GM12878 (cell line): ENCODE results near the gene CRAMP1. TPM values are rescaled to one million over a fixed set of nuclear protein-coding genes. Genes with fewer than 3 reads are reported as not detected.

Source experiments
- ATAC-seq: fragments of 200-7000 bp; cut with Tn5 transposase; 3 replicates; pipeline ENCODE4 v1.9.1; 2020; ENCODE audit warnings: mild to moderate bottlenecking, moderate library complexity
- BruUV-seq: library from RNA; stranded (reverse); fragments of 400-500 nt; replicated peaks from 2 replicates; lab custom pipeline; 2021; lab: Mats Ljungman, UMichigan
- CTCF ChIA-PET: fragments of 300-600 bp; sonication (Branson Sonifier 250); formaldehyde crosslinking; extraction: SDS; loops from one replicate; lab custom pipeline; 2021; ENCODE audit warnings: inconsistent platforms; lab: Yijun Ruan, JAX
- POLR2A ChIA-PET: fragments of 350-600 bp; formaldehyde crosslinking; extraction: SDS; loops from one replicate; lab custom pipeline; 2021; ENCODE audit warnings: inconsistent platforms; lab: Charles Lee
- RAD21 ChIA-PET: fragments of 300-600 bp; sonication (Branson Sonifier 250); formaldehyde crosslinking; loops from one replicate; lab custom pipeline; 2023; ENCODE audit warnings: antibody characterized with exemption; ENCODE audit not compliant: unreplicated experiment; lab: Charles Lee
- SMC1A ChIA-PET: fragments of 300-600 bp; sonication (Branson Sonifier 250); formaldehyde crosslinking; loops from one replicate; lab custom pipeline; 2023; ENCODE audit not compliant: unreplicated experiment, uncharacterized antibody; lab: Charles Lee
- DNase-seq: peaks from one replicate; pipeline ENCODE4 v3.0.0-alpha.2; 2011; ENCODE audit warnings: low read depth, low spot score
- FAIRE-seq: peaks from 3 replicates; lab custom pipeline; 2011; peaks lifted over from hg19 to GRCh38; lab: Jason Lieb, UNC
- H2AFZ ChIP-seq: 2 replicates; pipeline ENCODE4 v1.6.0; 2011; ENCODE audit warnings: low read depth, low read length, control low read depth; ENCODE audit not compliant: control insufficient read depth
- H3K27ac ChIP-seq: 2 replicates; pipeline ENCODE4 v1.5.1; 2011; ENCODE audit warnings: control low read depth; ENCODE audit not compliant: control insufficient read depth, insufficient read depth
- H3K27me3 ChIP-seq, 2 experiments: replicated peaks in 1 of 2; 2 replicates each; pipeline versions ENCODE4 v1.6.0 to v1.6.1; 2011; ENCODE audit warnings: low read length in 1 of 2; ENCODE audit not compliant: control insufficient read depth in 2 of 2, insufficient read depth in 2 of 2
- H3K36me3 ChIP-seq, 2 experiments: 2 replicates each; pipeline ENCODE4 v1.5.1; 2011; ENCODE audit warnings: low read length in 1 of 2; ENCODE audit not compliant: control insufficient read depth in 2 of 2, insufficient read depth in 2 of 2
- H3K4me1 ChIP-seq: 2 replicates; pipeline ENCODE4 v1.6.1; 2011; ENCODE audit warnings: mild to moderate bottlenecking, low read length, moderate library complexity, mixed read lengths; ENCODE audit not compliant: control insufficient read depth, insufficient read depth
- H3K4me2 ChIP-seq: 2 replicates; pipeline ENCODE4 v1.6.0; 2011; ENCODE audit warnings: control low read depth; ENCODE audit not compliant: control insufficient read depth, insufficient read depth
- H3K4me3 ChIP-seq: fragments of 200-600 bp; sonication (generic); 2 replicates; pipeline ENCODE4 v1.5.1; 2016
- H3K79me2 ChIP-seq: 2 replicates; pipeline ENCODE4 v1.6.0; 2011; ENCODE audit warnings: low read length; ENCODE audit not compliant: control insufficient read depth, insufficient read depth
- H3K9ac ChIP-seq: 2 replicates; pipeline ENCODE4 v1.8.0; 2011; ENCODE audit warnings: low read length, control low read depth, mixed read lengths; ENCODE audit not compliant: control insufficient read depth, insufficient read depth
- H3K9me3 ChIP-seq: replicated peaks from 3 replicates; pipeline ENCODE4 v1.5.1; 2011; ENCODE audit warnings: mild to moderate bottlenecking, low read length; ENCODE audit not compliant: control insufficient read depth, insufficient read depth
- H4K20me1 ChIP-seq: 2 replicates; pipeline ENCODE4 v1.6.0; 2011; ENCODE audit not compliant: control insufficient read depth, insufficient read depth
- ATF7 ChIP-seq: fragments of 450-650 bp; IDR thresholded peaks from 2 replicates; pipeline ENCODE4 v1.6.1; 2016; ENCODE audit warnings: low read depth, mild to moderate bottlenecking
- BCL11A ChIP-seq: IDR thresholded peaks from 2 replicates; pipeline ENCODE4 v1.6.1; 2011; ENCODE audit warnings: low read depth, low read length
- CEBPZ ChIP-seq: fragments of 150-350 bp; IDR thresholded peaks from 2 replicates; pipeline ENCODE4 v1.6.1; 2016; ENCODE audit warnings: low read depth, low read length
- EED ChIP-seq: sonication (generic); IDR thresholded peaks from 2 replicates; pipeline ENCODE4 v1.6.1; 2016; ENCODE audit warnings: antibody characterized with exemption, low read depth
- FOXM1 ChIP-seq: IDR thresholded peaks from 2 replicates; pipeline ENCODE4 v1.6.1; 2012; ENCODE audit warnings: low read depth, mild to moderate bottlenecking, inconsistent platforms, low read length, moderate library complexity
- GATAD2B ChIP-seq: fragments of 450-650 bp; conservative IDR thresholded peaks from 2 replicates; pipeline ENCODE4 v1.6.1; 2017; ENCODE audit warnings: low read depth, mild to moderate bottlenecking, moderate library complexity
- IRF4 ChIP-seq: IDR thresholded peaks from 2 replicates; pipeline ENCODE4 v1.6.1; 2011; ENCODE audit warnings: low read depth, low read length
- JUNB ChIP-seq: IDR thresholded peaks from 2 replicates; pipeline ENCODE4 v1.6.1; 2016; ENCODE audit warnings: antibody characterized with exemption, mild to moderate bottlenecking
- NFIC ChIP-seq: IDR thresholded peaks from 2 replicates; pipeline ENCODE4 v1.6.1; 2012; ENCODE audit warnings: low read depth, mild to moderate bottlenecking, inconsistent platforms, low read length, moderate library complexity
- NKRF ChIP-seq: fragments of 450-650 bp; conservative IDR thresholded peaks from 2 replicates; pipeline ENCODE4 v1.6.1; 2017; ENCODE audit warnings: mild to moderate bottlenecking, moderate library complexity
- RELB ChIP-seq: fragments of 450-650 bp; IDR thresholded peaks from 2 replicates; pipeline ENCODE4 v1.6.1; 2017; ENCODE audit warnings: low read depth, mild to moderate bottlenecking, moderate library complexity
- RUNX3 ChIP-seq: IDR thresholded peaks from 2 replicates; pipeline ENCODE4 v1.6.1; 2012; ENCODE audit warnings: low read length, inconsistent platforms
- SKIL ChIP-seq: fragments of 450-650 bp; IDR thresholded peaks from 2 replicates; pipeline ENCODE4 v1.6.1; 2017; ENCODE audit warnings: mild to moderate bottlenecking, low read depth, inconsistent platforms; ENCODE audit not compliant: poor library complexity, severe bottlenecking
- SRF ChIP-seq, 2 experiments: IDR thresholded peaks; 2 replicates each; pipeline ENCODE4 v1.6.1; 2011; ENCODE audit warnings: low read depth in 2 of 2, low read length in 2 of 2, mild to moderate bottlenecking in 1 of 2, moderate library complexity in 1 of 2
- WGBS: methylation state at CpG from one replicate; pipeline ENCODE4 v1.1.6; 2016; ENCODE audit warnings: low lambda C conversion rate; ENCODE audit not compliant: insufficient replicate concordance, insufficient coverage; ENCODE audit errors: missing lambda C conversion rate; 5-methylcytosine and 5-hydroxymethylcytosine counted together
- in situ Hi-C: fragments of 300-500 bp; cut with MboI; formaldehyde crosslinking; loops from 9 replicates; pipeline ENCODE4 v1.14.3; 2018; ENCODE audit warnings: mixed read lengths
- intact Hi-C: fragments of 100-400 bp; cut with micrococcal nuclease; formaldehyde crosslinking; loops from one replicate; pipeline ENCODE4 v1.14.2; 2022; ENCODE audit not compliant: unreplicated experiment
- polyA plus RNA-seq, 11 experiments: library from polyadenylated mRNA; depleted of rRNA in 4 of 11; unstranded in 6 of 11; stranded (reverse) in 5 of 11; fragments of >200 nt; fragmentation: Nextera tagmentation in 4 of 11; fragmentation: Illumina TruSeq in 1 of 11; extraction: Ambion mirVana in 4 of 11; extraction: Trizol in 1 of 11; gene quantifications; 1 replicate in 1 of 11; 2 replicates in 10 of 11; pipeline versions ENCODE4 v1.2.1 to v1.2.3, GENCODE V29; 2011 to 2016; ENCODE audit warnings: inconsistent platforms in 2 of 11, missing spikeins in 2 of 11, low read depth in 1 of 11
- total RNA-seq, 4 experiments: library from RNA; depleted of rRNA in 3 of 4; stranded (reverse); fragments of >200 nt in 3 of 4; fragmentation: Illumina TruSeq in 1 of 4; extraction: Trizol in 1 of 4; gene quantifications; 2 replicates each; pipeline versions ENCODE4 v1.2.1 to v1.2.3, GENCODE V29; 2013 to 2021

The CRAMP1 gene
- total and polyA plus RNA-seq, 10 of the 15 experiments (the other 5 are each of a cell fraction or from before 2014, with no cell fraction given) = 0.37 to 9.8 (median 3.9) TPM

GRCh38 chr16:1619976-1620375, 7.8 kb downstream of the CRAMP1 start (continued):
- TF ChIP-seq CEBPZ = no peak

- H3K79me2 ChIP-seq = no peaks in the 10 kb centered on the region
- WGBS = 37% methylated on average over 9 of the region's 9 CpGs
- intact Hi-C loops = no loop called here
- TF ChIP-seq GATAD2B (no peak), JUNB (peak; percentile 79), SKIL (peak; percentile 19), NFIC (peak; percentile 73; the same call in 1 of the 2 replicates), EED (peak; percentile 72; the same call in 1 of the 2 replicates), NKRF (no peak), IRF4 (peak; percentile 74; the same call in 1 of the 2 replicates), BCL11A (no peak; the same call in 1 of the 2 replicates), SRF (IDR thresholded peaks at IDR 0.05; ENCODE audit: low read depth in 2 of 2, low read length in 2 of 2) (0 out of 4 replicates have a peak, but pooled peaks of 1 of the 2 experiments have one; percentile 39), RELB (no peak), RUNX3 (peak; percentile 97), FOXM1 (peak; percentile 62; the same call in 1 of the 2 replicates), ATF7 (no peak)
Observed at GRCh38 chr16:1620391-1620790, 8.2 kb downstream of the CRAMP1 start.

More at GRCh38 chr16:1620391-1620790, 8.2 kb downstream of the CRAMP1 start:
- no TSS peak for BruUV-seq
- Histone ChIP-seq H4K20me1 (no peaks in the 10 kb centered on the region; the same call in 1 of the 2 replicates), H3K9me3 (no peaks in the 10 kb centered on the region), H3K9ac (no peak overlapping the region), H3K27ac (no peak overlapping the region), H2AFZ (no peak overlapping the region), H3K4me1 (peaks cover 29% of the 10 kb centered on the region), H3K4me2 (peak overlapping the region; percentile 82), H3K27me3 (no peaks in the 10 kb centered on the region), H3K36me3 (peaks cover 4 to 5% of the 10 kb centered on the region in 2 experiments; a peak in 2 of 4 replicates), H3K4me3 (no peak overlapping the region)
- RAD21 ChIA-PET = no interaction called here
- CTCF ChIA-PET = no interaction called here
- in situ Hi-C loops = no loop called here
- FAIRE-seq (peak; percentile 52), DNase-seq (no peak), ATAC-seq (peak; percentile 47)
- POLR2A ChIA-PET = interaction anchor here (0.6 kb wide), 1 partner anchor 10 kb away, joined by 3 read pairs; no protein-coding TSS in a partner anchor
- SMC1A ChIA-PET = no interaction called here
